ENCODE measurements around the gene PCDHGC5.

The PCDHGC5 gene

GRCh38 chr5:141488591-141489561 lies at the start of gene PCDHGC5:
PCDHGC5 (plus strand) TSS chr5:141489081; CDS start chr5:141489241, 160 bp downstream.
- DNase-seq (ENCODE audit: low read depth): peak; percentile 22

- no peak for DNase-seq (ENCODE audit: low read depth)
Observed at GRCh38 chr5:141439411-141440141, 49.3 kb upstream of the PCDHGC5 start.

- no peak for DNase-seq (ENCODE audit: low read depth)
Observed at GRCh38 chr5:141440341-141440740, 48.5 kb upstream of the PCDHGC5 start.

GRCh38 chr5:141441571-141442170 lies 47.2 kb upstream of the PCDHGC5 start:
- DNase-seq (ENCODE audit: low read depth): no peak

- DNase-seq (ENCODE audit: low read depth): no peak
Observed at GRCh38 chr5:141465351-141465750, 23.5 kb upstream of the PCDHGC5 start.

GRCh38 chr5:141475625-141476131 lies 13.2 kb upstream of the PCDHGC5 start, which contains the start of gene PCDHGC3:
PCDHGC3 (plus strand) TSS chr5:141475966; CDS start chr5:141476117, 151 bp downstream.
- peak; percentile 94 for DNase-seq (ENCODE audit: low read depth)

GRCh38 chr5:141476132-141476911 lies 12.6 kb upstream of the PCDHGC5 start:
- DNase-seq (ENCODE audit: low read depth): peak; percentile 82

- no peak for DNase-seq (ENCODE audit: low read depth)
Observed at GRCh38 chr5:141477044-141477575, 11.8 kb upstream of the PCDHGC5 start.

- no peak for DNase-seq (ENCODE audit: low read depth)
Observed at GRCh38 chr5:141477815-141478214, 11.1 kb upstream of the PCDHGC5 start.

GRCh38 chr5:141478321-141478945 lies 10.4 kb upstream of the PCDHGC5 start:
- DNase-seq (ENCODE audit: low read depth): no peak

GRCh38 chr5:141479776-141480175 lies 9.1 kb upstream of the PCDHGC5 start:
- DNase-seq (ENCODE audit: low read depth): peak; percentile 34

- no peak for DNase-seq (ENCODE audit: low read depth)
Observed at GRCh38 chr5:141483902-141484301, 5.0 kb upstream of the PCDHGC5 start.

- no peak for DNase-seq (ENCODE audit: low read depth)
Observed at GRCh38 chr5:141484310-141484640, 4.6 kb upstream of the PCDHGC5 start.

- DNase-seq (ENCODE audit: low read depth): no peak
Observed at GRCh38 chr5:141484641-141485311, 4.1 kb upstream of the PCDHGC5 start, which contains the start of gene PCDHGC4. PCDHGC4 (plus strand) TSS chr5:141485030; CDS start chr5:141485174, 144 bp downstream.

- DNase-seq (ENCODE audit: low read depth): no peak
Observed at GRCh38 chr5:141485321-141486055, 3.4 kb upstream of the PCDHGC5 start.

GRCh38 chr5:141486091-141486490 lies 2.8 kb upstream of the PCDHGC5 start:
- DNase-seq (ENCODE audit: low read depth): no peak

GRCh38 chr5:141487131-141487530 lies 1.8 kb upstream of the PCDHGC5 start:
- DNase-seq (ENCODE audit: low read depth): no peak

- DNase-seq (ENCODE audit: low read depth): no peak
Observed at GRCh38 chr5:141489841-141490240, 960 bp downstream of the PCDHGC5 start.

- no peak for DNase-seq (ENCODE audit: low read depth)
Observed at GRCh38 chr5:141490271-141490670, 1.4 kb downstream of the PCDHGC5 start.

Measured in fibroblast of gingiva (primary cell).